ENCODE data around the gene EFNA5. TPM values are rescaled to one million over a fixed set of nuclear protein-coding genes. Genes with fewer than 3 reads are reported as not detected.

The EFNA5 gene
- polyA plus RNA-seq, 1 of the 3 experiments (the other 2 are of a cell fraction) = 0.81 TPM

DNA sequence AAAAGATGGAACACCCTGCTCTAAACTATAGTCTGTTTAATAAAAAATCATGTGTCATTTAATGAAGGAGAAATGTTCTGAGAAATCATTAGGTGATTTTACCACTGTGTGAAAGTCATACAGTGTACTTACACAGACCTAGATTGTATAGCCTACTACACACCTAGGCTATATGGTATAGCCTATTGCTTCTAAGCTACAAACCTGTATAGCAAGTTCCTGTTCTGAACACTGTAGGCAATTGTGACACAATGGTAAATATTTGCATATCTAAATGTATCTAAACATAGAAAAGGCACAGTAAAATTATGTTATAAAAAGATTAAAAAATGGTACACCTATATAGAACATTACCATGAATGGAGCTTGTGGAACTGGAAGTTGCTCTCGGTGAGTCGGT lies 40.6 kb downstream of the EFNA5 start:
- H4K20me1 ChIP-seq (ENCODE audit: insufficient read depth) = no peaks in the 10 kb centered on the region
- no peak overlapping the region for H3K4me3 ChIP-seq (ENCODE audit: low read depth in 2 of 2, low read length in 1 of 2)
- no peak overlapping the region for H2AFZ ChIP-seq (ENCODE audit: low read depth)
- no peaks in the 10 kb centered on the region for H3K36me3 ChIP-seq (replicated peaks in 1 of 2; ENCODE audit: control insufficient read depth in 1 of 2, insufficient read depth in 2 of 2, low read length in 1 of 2)
- H3K27ac ChIP-seq (ENCODE audit: low read depth in 2 of 2, low read length in 1 of 2) = no peak overlapping the region
- 93% methylated on average over 2 of the region's 2 CpGs for WGBS (ENCODE audit: low lambda C conversion rate)
- no peaks in the 10 kb centered on the region for H3K9me2 ChIP-seq
- H3K4me2 ChIP-seq = no peak overlapping the region
- H3K4me1 ChIP-seq (ENCODE audit: control insufficient read depth in 1 of 2, insufficient read depth in 2 of 2, low read depth in 1 of 2, low read length in 1 of 2) = peaks cover 0 to 5% of the 10 kb centered on the region in 2 experiments; a peak in 2 of 4 replicates
- TF ChIP-seq TAF1 (IDR thresholded peaks at IDR 0.05; ENCODE audit: borderline replicate concordance, low read depth, low read length) (no peak), NRF1 (IDR thresholded peaks at IDR 0.05; ENCODE audit: low read depth, low read length) (no peak), EP300 (IDR thresholded peaks at IDR 0.05; ENCODE audit: borderline replicate concordance in 1 of 2, low read depth in 1 of 2, low read length in 1 of 2) (no peak)
- no peak for DNase-seq
- H3F3A ChIP-seq (replicated peaks; ENCODE audit: insufficient read depth) = peaks cover 7% of the 10 kb centered on the region
- CTCF ChIA-PET = interaction anchor here (1.5 kb wide), 1 partner anchor 22 kb away, joined by 3 read pairs; no protein-coding TSS in a partner anchor
- no peak overlapping the region for H3K9ac ChIP-seq
- no peaks in the 10 kb centered on the region for H3K79me2 ChIP-seq (ENCODE audit: insufficient read depth)
- no peaks in the 10 kb centered on the region for H3K27me3 ChIP-seq (ENCODE audit: insufficient read depth)
- H3K9me3 ChIP-seq = no peaks in the 10 kb centered on the region
- POLR2A ChIA-PET = no interaction called here

DNA sequence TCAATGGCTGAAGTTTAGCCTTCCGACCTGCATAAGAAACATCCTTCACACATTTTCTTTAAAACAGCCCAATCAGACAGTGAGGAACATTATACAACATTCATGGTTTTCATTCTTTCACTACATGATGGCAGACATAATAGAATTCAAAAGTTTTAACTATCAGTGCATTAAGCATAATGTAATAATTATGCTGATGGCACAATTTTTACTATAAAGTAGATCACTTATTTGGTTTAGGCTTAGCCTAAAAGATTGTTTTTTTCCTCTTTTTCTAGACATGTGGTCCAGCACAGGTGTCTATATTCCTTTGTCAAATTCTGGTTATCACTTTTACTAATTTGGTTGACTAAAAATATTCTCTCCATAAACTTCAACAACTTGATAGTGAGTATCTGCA lies 46.5 kb downstream of the EFNA5 start:
- no peak overlapping the region for H3K4me3 ChIP-seq (ENCODE audit: low read depth in 2 of 2, low read length in 1 of 2)
- no peak for TF ChIP-seq ZBTB33 (IDR thresholded peaks at IDR 0.05; ENCODE audit: borderline replicate concordance, low read depth)
- TF ChIP-seq SMC3 (IDR thresholded peaks at IDR 0.05; ENCODE audit: low read depth, low read length) = no peak
- TF ChIP-seq CHD2 (IDR thresholded peaks at IDR 0.05; ENCODE audit: low read length, partially characterized antibody) = no peak
- no peak for TF ChIP-seq RFX5 (IDR thresholded peaks at IDR 0.05; ENCODE audit: low read length)
- TF ChIP-seq, protein P1, sequence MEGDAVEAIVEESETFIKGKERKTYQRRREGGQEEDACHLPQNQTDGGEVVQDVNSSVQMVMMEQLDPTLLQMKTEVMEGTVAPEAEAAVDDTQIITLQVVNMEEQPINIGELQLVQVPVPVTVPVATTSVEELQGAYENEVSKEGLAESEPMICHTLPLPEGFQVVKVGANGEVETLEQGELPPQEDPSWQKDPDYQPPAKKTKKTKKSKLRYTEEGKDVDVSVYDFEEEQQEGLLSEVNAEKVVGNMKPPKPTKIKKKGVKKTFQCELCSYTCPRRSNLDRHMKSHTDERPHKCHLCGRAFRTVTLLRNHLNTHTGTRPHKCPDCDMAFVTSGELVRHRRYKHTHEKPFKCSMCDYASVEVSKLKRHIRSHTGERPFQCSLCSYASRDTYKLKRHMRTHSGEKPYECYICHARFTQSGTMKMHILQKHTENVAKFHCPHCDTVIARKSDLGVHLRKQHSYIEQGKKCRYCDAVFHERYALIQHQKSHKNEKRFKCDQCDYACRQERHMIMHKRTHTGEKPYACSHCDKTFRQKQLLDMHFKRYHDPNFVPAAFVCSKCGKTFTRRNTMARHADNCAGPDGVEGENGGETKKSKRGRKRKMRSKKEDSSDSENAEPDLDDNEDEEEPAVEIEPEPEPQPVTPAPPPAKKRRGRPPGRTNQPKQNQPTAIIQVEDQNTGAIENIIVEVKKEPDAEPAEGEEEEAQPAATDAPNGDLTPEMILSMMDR (IDR thresholded peaks at IDR 0.05) = no peak
- no peak for TF ChIP-seq YY1 (IDR thresholded peaks at IDR 0.05; ENCODE audit: low read depth)
- WGBS (ENCODE audit: low lambda C conversion rate) = 95% methylated on average over 1 of the region's 1 CpG

More for the DNA sequence above, 46.5 kb downstream of the EFNA5 start:
- Histone ChIP-seq H3K9me3 (no peaks in the 10 kb centered on the region), H4K20me1 (ENCODE audit: insufficient read depth) (no peaks in the 10 kb centered on the region), H3K9ac (no peak overlapping the region), H3F3A (replicated peaks; ENCODE audit: insufficient read depth) (no peaks in the 10 kb centered on the region), H3K4me2 (no peak overlapping the region), H3K27me3 (ENCODE audit: insufficient read depth) (no peaks in the 10 kb centered on the region), H3K36me3 (replicated peaks in 1 of 2; ENCODE audit: control insufficient read depth in 1 of 2, insufficient read depth in 2 of 2, low read length in 1 of 2) (no peaks in the 10 kb centered on the region), H3K4me1 (ENCODE audit: control insufficient read depth in 1 of 2, insufficient read depth in 2 of 2, low read depth in 1 of 2, low read length in 1 of 2) (no peaks in the 10 kb centered on the region; a peak in 2 of 4 replicates), H2AFZ (ENCODE audit: low read depth) (no peak overlapping the region), H3K79me2 (ENCODE audit: insufficient read depth) (no peaks in the 10 kb centered on the region), H3K27ac (ENCODE audit: low read depth in 2 of 2, low read length in 1 of 2) (no peak overlapping the region), H3K9me2 (no peaks in the 10 kb centered on the region)
- ChIA-PET CTCF (interaction anchor here (1.2 kb wide), 1 partner anchor 52 kb away, joined by 3 read pairs; no protein-coding TSS in a partner anchor), POLR2A (interaction anchor here (0.7 kb wide), 1 partner anchor 237 kb away, joined by 4 read pairs; no protein-coding TSS in a partner anchor)
- no peak for DNase-seq

Measured in SK-N-SH (cell line).